Erythroblast (primary cell): ENCODE measurements around the gene CCN5.

Experiments used
- GATA1 ChIP-seq: IDR thresholded peaks from 2 replicates; pipeline ENCODE4 v1.6.1; 2011; ENCODE audit warnings: low read depth, mild to moderate bottlenecking, control low read depth, low read length, moderate library complexity
- POLR2A ChIP-seq: IDR thresholded peaks from 2 replicates; pipeline ENCODE4 v1.6.1; 2011; ENCODE audit warnings: mild to moderate bottlenecking, low read length

GRCh38 chr20:44715499-44716308 is 535 bp downstream of the CCN5 start:
- TF ChIP-seq POLR2A (no peak), GATA1 (no peak)
